Measurements from ENCODE around the gene GLI3.

- TF ChIP-seq, protein P1, sequence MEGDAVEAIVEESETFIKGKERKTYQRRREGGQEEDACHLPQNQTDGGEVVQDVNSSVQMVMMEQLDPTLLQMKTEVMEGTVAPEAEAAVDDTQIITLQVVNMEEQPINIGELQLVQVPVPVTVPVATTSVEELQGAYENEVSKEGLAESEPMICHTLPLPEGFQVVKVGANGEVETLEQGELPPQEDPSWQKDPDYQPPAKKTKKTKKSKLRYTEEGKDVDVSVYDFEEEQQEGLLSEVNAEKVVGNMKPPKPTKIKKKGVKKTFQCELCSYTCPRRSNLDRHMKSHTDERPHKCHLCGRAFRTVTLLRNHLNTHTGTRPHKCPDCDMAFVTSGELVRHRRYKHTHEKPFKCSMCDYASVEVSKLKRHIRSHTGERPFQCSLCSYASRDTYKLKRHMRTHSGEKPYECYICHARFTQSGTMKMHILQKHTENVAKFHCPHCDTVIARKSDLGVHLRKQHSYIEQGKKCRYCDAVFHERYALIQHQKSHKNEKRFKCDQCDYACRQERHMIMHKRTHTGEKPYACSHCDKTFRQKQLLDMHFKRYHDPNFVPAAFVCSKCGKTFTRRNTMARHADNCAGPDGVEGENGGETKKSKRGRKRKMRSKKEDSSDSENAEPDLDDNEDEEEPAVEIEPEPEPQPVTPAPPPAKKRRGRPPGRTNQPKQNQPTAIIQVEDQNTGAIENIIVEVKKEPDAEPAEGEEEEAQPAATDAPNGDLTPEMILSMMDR (IDR thresholded peaks at IDR 0.05), result no peak
- no peak for TF ChIP-seq POLR2A (IDR thresholded peaks at IDR 0.05)
These were observed 155.3 kb downstream of the GLI3 start for GRCh38 chr7:42081671-42082070.

Measured in heart left ventricle (tissue), 13 donors.